HCT116 (cell line): Measurements from ENCODE around the gene SCP2. TPM values are rescaled to one million over a fixed set of nuclear protein-coding genes. Genes with fewer than 3 reads are reported as not detected.

Experiments used
- ATAC-seq: fragments of 200-7000 bp; cut with Tn5 transposase; 2 replicates; pipeline ENCODE4 v1.9.1; 2020; ENCODE audit warnings: mild to moderate bottlenecking, moderate library complexity
- BruUV-seq: library from RNA; stranded (reverse); fragments of 400-500 nt; replicated peaks from 2 replicates; lab custom pipeline; 2021; lab: Mats Ljungman, UMichigan
- CTCF ChIA-PET: fragments of 300-600 bp; sonication (Branson Sonifier 250); formaldehyde crosslinking; loops from one replicate; lab custom pipeline; 2021; ENCODE audit warnings: antibody characterized with exemption; lab: Charles Lee
- POLR2A ChIA-PET: fragments of 300-600, 350-600 bp; sonication (Branson Sonifier 250); formaldehyde crosslinking; loops from one replicate; lab custom pipeline; 2021; ENCODE audit warnings: antibody characterized with exemption; lab: Charles Lee
- RAD21 ChIA-PET, 2 experiments: fragments of 300-600 bp; sonication (Branson Sonifier 250); formaldehyde crosslinking; loops; one replicate each; lab custom pipeline; 2023; ENCODE audit warnings: low total read pairs in 2 of 2; ENCODE audit not compliant: uncharacterized antibody in 2 of 2, unreplicated experiment in 2 of 2, low non-redundant PET in 1 of 2; lab: Charles Lee
- DNase-seq: peaks from one replicate; pipeline ENCODE4 v3.0.0-alpha.2; 2010; ENCODE audit warnings: low read depth, low spot score
- H2AFZ ChIP-seq: fragments of 200-600 bp; shearing (Covaris generic), sonication (generic); 2 replicates; pipeline ENCODE4 v1.6.1; 2017; ENCODE audit warnings: low read depth, mixed run types, mixed read lengths, antibody characterized with exemption, low read length; ENCODE audit not compliant: poor library complexity, severe bottlenecking
- H3K27ac ChIP-seq: 2 replicates; pipeline ENCODE4 v1.5.1; 2012; ENCODE audit warnings: low read depth, low read length
- H3K27me3 ChIP-seq: fragments of 200-600 bp; sonication (generic); 2 replicates; pipeline ENCODE4 v1.6.1; 2016; ENCODE audit warnings: mixed run types, low read length, mixed read lengths; ENCODE audit not compliant: insufficient read depth
- H3K36me3 ChIP-seq, 2 experiments: fragments of 200-500 bp in 1 of 2; fragments of 200-600 bp in 1 of 2; sonication (Bioruptor generic) in 1 of 2; sonication (generic) in 1 of 2; 2 replicates each; pipeline versions ENCODE4 v1.5.1 to v1.6.1; 2014 to 2016; ENCODE audit warnings: low read length in 2 of 2, inconsistent platforms in 1 of 2, mixed read lengths in 1 of 2, mixed run types in 1 of 2; ENCODE audit not compliant: insufficient read depth in 2 of 2, control insufficient read depth in 1 of 2
- H3K4me1 ChIP-seq, 2 experiments: fragments of 200-600 bp in 1 of 2; sonication (generic) in 1 of 2; 2 replicates each; pipeline versions ENCODE4 v1.5.1 to v1.6.1; 2012 to 2017; ENCODE audit warnings: low read length in 2 of 2, inconsistent platforms in 1 of 2, mild to moderate bottlenecking in 1 of 2, mixed read lengths in 1 of 2, mixed run types in 1 of 2, moderate library complexity in 1 of 2; ENCODE audit not compliant: insufficient read depth in 2 of 2, control insufficient read depth in 1 of 2
- H3K4me2 ChIP-seq: fragments of 200-600 bp; sonication (generic); 2 replicates; pipeline ENCODE4 v1.6.1; 2017; ENCODE audit warnings: mixed run types, low read length, mixed read lengths
- H3K4me3 ChIP-seq, 2 experiments: fragments of 200-600 bp in 1 of 2; sonication (generic) in 1 of 2; replicated peaks in 1 of 2; 2 replicates each; pipeline ENCODE4 v1.5.1; 2011 to 2016; ENCODE audit warnings: low read length in 2 of 2, control low read depth in 1 of 2, low read depth in 1 of 2, mild to moderate bottlenecking in 1 of 2, mixed read lengths in 1 of 2, mixed run types in 1 of 2
- H3K79me2 ChIP-seq: fragments of 200-600 bp; sonication (generic); 2 replicates; pipeline ENCODE4 v1.6.1; 2017; ENCODE audit warnings: mild to moderate bottlenecking, mixed run types, low read length, moderate library complexity, mixed read lengths; ENCODE audit not compliant: insufficient read depth
- H3K9ac ChIP-seq: fragments of 200-600 bp; sonication (generic); 2 replicates; pipeline ENCODE4 v1.6.1; 2016; ENCODE audit warnings: low read length, mixed read lengths
- H3K9me2 ChIP-seq: fragments of 200-600 bp; sonication (generic), shearing (Covaris generic); 2 replicates; pipeline ENCODE4 v1.6.1; 2017; ENCODE audit warnings: mixed run types, mild to moderate bottlenecking, moderate library complexity; ENCODE audit not compliant: insufficient read depth
- H3K9me3 ChIP-seq, 2 experiments: fragments of 200-500 bp in 1 of 2; fragments of 200-600 bp in 1 of 2; sonication (Bioruptor generic) in 1 of 2; sonication (generic) in 1 of 2; 2 replicates each; pipeline ENCODE4 v1.6.1; 2014 to 2017; ENCODE audit warnings: low read length in 2 of 2, mixed read lengths in 2 of 2, inconsistent platforms in 1 of 2, low read depth in 1 of 2, mild to moderate bottlenecking in 1 of 2, mixed run types in 1 of 2, moderate library complexity in 1 of 2; ENCODE audit not compliant: control insufficient read depth in 1 of 2, insufficient read depth in 1 of 2
- H4K20me1 ChIP-seq: fragments of 200-600 bp; sonication (generic), shearing (Covaris generic); 2 replicates; pipeline ENCODE4 v1.6.1; 2017; ENCODE audit warnings: mixed run types, mild to moderate bottlenecking, moderate library complexity; ENCODE audit not compliant: insufficient read depth
- ATF3 ChIP-seq: IDR thresholded peaks from 2 replicates; pipeline ENCODE4 v1.6.1; 2012
- CBX3 ChIP-seq: IDR thresholded peaks from 2 replicates; pipeline ENCODE4 v1.6.1; 2012; ENCODE audit warnings: low read depth
- ELF1 ChIP-seq: IDR thresholded peaks from 2 replicates; pipeline ENCODE4 v1.6.1; 2012; ENCODE audit warnings: low read depth, borderline replicate concordance
- EZH2 ChIP-seq: fragments of 200-600 bp; sonication (generic); IDR thresholded peaks from 2 replicates; pipeline ENCODE4 v1.6.1; 2017; ENCODE audit warnings: antibody characterized with exemption, mixed run types
- JUND ChIP-seq: IDR thresholded peaks from 2 replicates; pipeline ENCODE4 v1.6.1; 2012
- MAX ChIP-seq: IDR thresholded peaks from 2 replicates; pipeline ENCODE4 v1.6.1; 2012
- POLR2A ChIP-seq: IDR thresholded peaks from 2 replicates; pipeline ENCODE4 v1.7.0; 2011; ENCODE audit warnings: borderline replicate concordance; ENCODE audit not compliant: insufficient read depth, insufficient read length; ENCODE audit errors: extremely low read depth
- REST ChIP-seq: IDR thresholded peaks from 2 replicates; pipeline ENCODE4 v1.6.1; 2012; ENCODE audit warnings: low read depth
- SP1 ChIP-seq: IDR thresholded peaks from 2 replicates; pipeline ENCODE4 v1.6.1; 2012; ENCODE audit warnings: low read depth
- SRF ChIP-seq: IDR thresholded peaks from 2 replicates; pipeline ENCODE4 v1.6.1; 2012; ENCODE audit warnings: low read depth
- YY1 ChIP-seq: IDR thresholded peaks from 2 replicates; pipeline ENCODE4 v1.6.1; 2011; ENCODE audit warnings: low read length, low read depth, moderate library complexity, mild to moderate bottlenecking; ENCODE audit not compliant: insufficient replicate concordance; ENCODE audit errors: extremely low read depth
- ZBTB33 ChIP-seq: IDR thresholded peaks from 2 replicates; pipeline ENCODE4 v1.6.1; 2011; ENCODE audit warnings: mild to moderate bottlenecking, low read length, moderate library complexity; ENCODE audit not compliant: insufficient replicate concordance; ENCODE audit errors: extremely low read depth
- ZNF274 ChIP-seq: fragments of 200-500 bp; sonication (Bioruptor generic); IDR thresholded peaks from 2 replicates; pipeline ENCODE4 v1.6.1; 2014; ENCODE audit warnings: mild to moderate bottlenecking, low read depth, low read length, inconsistent platforms
- intact Hi-C: fragments of 100-400 bp; cut with micrococcal nuclease; formaldehyde crosslinking; loops from 2 replicates; pipeline ENCODE4 v1.10.0; 2022
- total RNA-seq: library from RNA; stranded (reverse); gene quantifications from one replicate; pipeline ENCODE4 v1.2.1, GENCODE V29; 2021; ENCODE audit not compliant: unreplicated experiment

SCP2 gene
- total RNA-seq, 1 experiment from 2014 or later = 62.0 TPM

- no TSS peak for BruUV-seq
- no peak for TF ChIP-seq YY1
- TF ChIP-seq ZBTB33 = no peak
- TF ChIP-seq REST = no peak
- TF ChIP-seq ELF1 = no peak
- TF ChIP-seq SP1 = no peak
- TF ChIP-seq SRF = no peak
- TF ChIP-seq MAX = no peak
- TF ChIP-seq ZNF274 = no peak
- TF ChIP-seq EZH2 = no peak
- TF ChIP-seq ATF3 = no peak
- TF ChIP-seq POLR2A = no peak
- TF ChIP-seq JUND = no peak
- no peak for TF ChIP-seq CBX3
- no peaks in the 10 kb centered on the region for H3K9me3 ChIP-seq
- no peak overlapping the region for H3K4me2 ChIP-seq
- ChIA-PET RAD21 (no interaction called here), POLR2A (no interaction called here), CTCF (no interaction called here)
- H3K27ac ChIP-seq = no peak overlapping the region
- intact Hi-C loops = no loop called here
- H3K9ac ChIP-seq = no peak overlapping the region
- no peak overlapping the region for H2AFZ ChIP-seq
- ATAC-seq = no peak
- no peaks in the 10 kb centered on the region for H4K20me1 ChIP-seq
- no peak for DNase-seq
- H3K4me3 ChIP-seq = no peak overlapping the region
- no peaks in the 10 kb centered on the region for H3K9me2 ChIP-seq
- H3K4me1 ChIP-seq = peaks cover 0 to 7% of the 10 kb centered on the region in 2 experiments; a peak in 2 of 4 replicates
- no peaks in the 10 kb centered on the region for H3K27me3 ChIP-seq
- no peaks in the 10 kb centered on the region for H3K79me2 ChIP-seq
- H3K36me3 ChIP-seq = no peaks in the 10 kb centered on the region
Observed at GRCh38 chr1:52911541-52911940, 15.5 kb upstream of the SCP2 start.
